OCI-LY3 (cell line): ENCODE results near the gene INTS11.

Source experiments
- H2AFZ ChIP-seq: fragments of 200-600, 300-600 bp; shearing (Covaris generic); 2 replicates; pipeline ENCODE4 v1.6.0; 2014; ENCODE audit warnings: antibody characterized with exemption, low read depth, low read length
- H3K27ac ChIP-seq: fragments of 200-600, 300-600 bp; sonication (generic); 2 replicates; pipeline ENCODE4 v1.5.1; 2014; ENCODE audit warnings: mild to moderate bottlenecking, low read length, moderate library complexity, mixed read lengths
- H3K27me3 ChIP-seq: fragments of 200-600, 300-600 bp; sonication (generic); 2 replicates; pipeline ENCODE4 v1.6.1; 2014; ENCODE audit warnings: low read depth, low read length, mixed read lengths
- H3K36me3 ChIP-seq: fragments of 200-600, 300-600 bp; sonication (generic); replicated peaks from 2 replicates; pipeline ENCODE3; 2014; ENCODE audit warnings: low read depth, low read length, mixed read lengths
- H3K4me1 ChIP-seq: fragments of 300-600, 200-600 bp; sonication (generic); 2 replicates; pipeline ENCODE4 v1.6.1; 2014; ENCODE audit warnings: low read length, mixed read lengths
- H3K4me2 ChIP-seq: fragments of 200-600, 300-600 bp; sonication (generic); 2 replicates; pipeline ENCODE4 v1.6.1; 2014; ENCODE audit warnings: low read length, mixed read lengths
- H3K4me3 ChIP-seq: fragments of 300-600, 200-600 bp; sonication (generic); 2 replicates; pipeline ENCODE4 v1.5.1; 2014; ENCODE audit warnings: antibody characterized with exemption, mild to moderate bottlenecking, low read length, moderate library complexity
- H3K79me2 ChIP-seq: fragments of 300-600, 200-600 bp; shearing (Covaris generic); 2 replicates; pipeline ENCODE4 v1.6.1; 2014; ENCODE audit warnings: mild to moderate bottlenecking, low read length, mixed read lengths
- H3K9ac ChIP-seq: fragments of 300-600, 200-600 bp; shearing (Covaris generic); 2 replicates; pipeline ENCODE4 v1.6.0; 2014; ENCODE audit warnings: mild to moderate bottlenecking, low read length, moderate library complexity
- H3K9me3 ChIP-seq: fragments of 200-600, 300-600 bp; shearing (Covaris generic); 2 replicates; pipeline ENCODE4 v1.6.1; 2014; ENCODE audit warnings: low read length, mixed read lengths; ENCODE audit not compliant: insufficient read depth
- H4K20me1 ChIP-seq: fragments of 200-600, 300-600 bp; sonication (generic); 2 replicates; pipeline ENCODE4 v1.6.1; 2016; ENCODE audit warnings: low read length, mixed read lengths; ENCODE audit not compliant: insufficient read depth
- TF ChIP-seq, protein P1 (sequence below): fragments of 200-600, 300-600 bp; sonication (generic); IDR thresholded peaks from 2 replicates; pipeline ENCODE4 v1.5.1; 2014; ENCODE audit warnings: antibody characterized with exemption, low read length, low read depth

Gene INTS11

DNA sequence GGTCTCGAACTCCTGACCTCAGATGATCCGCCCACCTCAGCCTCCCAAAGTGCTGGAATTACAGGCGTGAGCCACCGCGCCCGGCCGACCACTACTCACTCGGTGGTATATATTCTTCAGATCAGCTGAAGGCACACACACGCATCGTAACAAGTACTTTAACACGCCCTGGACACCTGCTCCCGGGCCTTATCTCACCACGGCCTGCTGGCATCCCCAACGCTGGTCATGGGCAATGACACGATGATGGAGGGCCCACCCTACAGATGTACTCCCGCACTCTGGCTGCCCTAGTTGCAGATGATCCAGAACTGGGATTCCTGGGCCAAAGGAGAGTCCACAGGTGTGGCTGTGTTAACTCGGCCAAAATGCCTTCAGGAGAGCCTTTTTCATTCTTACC lies 62.4 kb downstream of the INTS11 start:
- H3K9ac ChIP-seq: no peak overlapping the region
- H3K79me2 ChIP-seq: peaks cover 21% of the 10 kb centered on the region
- H3K27me3 ChIP-seq: no peaks in the 10 kb centered on the region
- H3K27ac ChIP-seq: no peak overlapping the region
- no peak overlapping the region for H3K4me2 ChIP-seq
- peaks cover 37% of the 10 kb centered on the region for H3K36me3 ChIP-seq
- peaks cover 12% of the 10 kb centered on the region for H4K20me1 ChIP-seq
- H3K4me1 ChIP-seq: peaks cover 9% of the 10 kb centered on the region; the same call in 1 of the 2 replicates
- H3K4me3 ChIP-seq: no peak overlapping the region
- H2AFZ ChIP-seq: no peak overlapping the region
- H3K9me3 ChIP-seq: no peaks in the 10 kb centered on the region
- TF ChIP-seq, protein P1, sequence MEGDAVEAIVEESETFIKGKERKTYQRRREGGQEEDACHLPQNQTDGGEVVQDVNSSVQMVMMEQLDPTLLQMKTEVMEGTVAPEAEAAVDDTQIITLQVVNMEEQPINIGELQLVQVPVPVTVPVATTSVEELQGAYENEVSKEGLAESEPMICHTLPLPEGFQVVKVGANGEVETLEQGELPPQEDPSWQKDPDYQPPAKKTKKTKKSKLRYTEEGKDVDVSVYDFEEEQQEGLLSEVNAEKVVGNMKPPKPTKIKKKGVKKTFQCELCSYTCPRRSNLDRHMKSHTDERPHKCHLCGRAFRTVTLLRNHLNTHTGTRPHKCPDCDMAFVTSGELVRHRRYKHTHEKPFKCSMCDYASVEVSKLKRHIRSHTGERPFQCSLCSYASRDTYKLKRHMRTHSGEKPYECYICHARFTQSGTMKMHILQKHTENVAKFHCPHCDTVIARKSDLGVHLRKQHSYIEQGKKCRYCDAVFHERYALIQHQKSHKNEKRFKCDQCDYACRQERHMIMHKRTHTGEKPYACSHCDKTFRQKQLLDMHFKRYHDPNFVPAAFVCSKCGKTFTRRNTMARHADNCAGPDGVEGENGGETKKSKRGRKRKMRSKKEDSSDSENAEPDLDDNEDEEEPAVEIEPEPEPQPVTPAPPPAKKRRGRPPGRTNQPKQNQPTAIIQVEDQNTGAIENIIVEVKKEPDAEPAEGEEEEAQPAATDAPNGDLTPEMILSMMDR: no peak
